NCI-H345 (cell line): ENCODE data around the gene DIP2B.
"Not testable (repeated sequence)": the region's sequence is repeated elsewhere in the genome, so short reads cannot be mapped to it uniquely, and the experiment has no call there.

Experiments
- DNase-seq: peaks from one replicate; lab custom pipeline; 2025; lab: John Stamatoyannopoulos, UW

Gene DIP2B, protein sequence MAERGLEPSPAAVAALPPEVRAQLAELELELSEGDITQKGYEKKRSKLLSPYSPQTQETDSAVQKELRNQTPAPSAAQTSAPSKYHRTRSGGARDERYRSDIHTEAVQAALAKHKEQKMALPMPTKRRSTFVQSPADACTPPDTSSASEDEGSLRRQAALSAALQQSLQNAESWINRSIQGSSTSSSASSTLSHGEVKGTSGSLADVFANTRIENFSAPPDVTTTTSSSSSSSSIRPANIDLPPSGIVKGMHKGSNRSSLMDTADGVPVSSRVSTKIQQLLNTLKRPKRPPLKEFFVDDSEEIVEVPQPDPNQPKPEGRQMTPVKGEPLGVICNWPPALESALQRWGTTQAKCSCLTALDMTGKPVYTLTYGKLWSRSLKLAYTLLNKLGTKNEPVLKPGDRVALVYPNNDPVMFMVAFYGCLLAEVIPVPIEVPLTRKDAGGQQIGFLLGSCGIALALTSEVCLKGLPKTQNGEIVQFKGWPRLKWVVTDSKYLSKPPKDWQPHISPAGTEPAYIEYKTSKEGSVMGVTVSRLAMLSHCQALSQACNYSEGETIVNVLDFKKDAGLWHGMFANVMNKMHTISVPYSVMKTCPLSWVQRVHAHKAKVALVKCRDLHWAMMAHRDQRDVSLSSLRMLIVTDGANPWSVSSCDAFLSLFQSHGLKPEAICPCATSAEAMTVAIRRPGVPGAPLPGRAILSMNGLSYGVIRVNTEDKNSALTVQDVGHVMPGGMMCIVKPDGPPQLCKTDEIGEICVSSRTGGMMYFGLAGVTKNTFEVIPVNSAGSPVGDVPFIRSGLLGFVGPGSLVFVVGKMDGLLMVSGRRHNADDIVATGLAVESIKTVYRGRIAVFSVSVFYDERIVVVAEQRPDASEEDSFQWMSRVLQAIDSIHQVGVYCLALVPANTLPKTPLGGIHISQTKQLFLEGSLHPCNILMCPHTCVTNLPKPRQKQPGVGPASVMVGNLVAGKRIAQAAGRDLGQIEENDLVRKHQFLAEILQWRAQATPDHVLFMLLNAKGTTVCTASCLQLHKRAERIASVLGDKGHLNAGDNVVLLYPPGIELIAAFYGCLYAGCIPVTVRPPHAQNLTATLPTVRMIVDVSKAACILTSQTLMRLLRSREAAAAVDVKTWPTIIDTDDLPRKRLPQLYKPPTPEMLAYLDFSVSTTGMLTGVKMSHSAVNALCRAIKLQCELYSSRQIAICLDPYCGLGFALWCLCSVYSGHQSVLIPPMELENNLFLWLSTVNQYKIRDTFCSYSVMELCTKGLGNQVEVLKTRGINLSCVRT (N-terminal part only)

DNA sequence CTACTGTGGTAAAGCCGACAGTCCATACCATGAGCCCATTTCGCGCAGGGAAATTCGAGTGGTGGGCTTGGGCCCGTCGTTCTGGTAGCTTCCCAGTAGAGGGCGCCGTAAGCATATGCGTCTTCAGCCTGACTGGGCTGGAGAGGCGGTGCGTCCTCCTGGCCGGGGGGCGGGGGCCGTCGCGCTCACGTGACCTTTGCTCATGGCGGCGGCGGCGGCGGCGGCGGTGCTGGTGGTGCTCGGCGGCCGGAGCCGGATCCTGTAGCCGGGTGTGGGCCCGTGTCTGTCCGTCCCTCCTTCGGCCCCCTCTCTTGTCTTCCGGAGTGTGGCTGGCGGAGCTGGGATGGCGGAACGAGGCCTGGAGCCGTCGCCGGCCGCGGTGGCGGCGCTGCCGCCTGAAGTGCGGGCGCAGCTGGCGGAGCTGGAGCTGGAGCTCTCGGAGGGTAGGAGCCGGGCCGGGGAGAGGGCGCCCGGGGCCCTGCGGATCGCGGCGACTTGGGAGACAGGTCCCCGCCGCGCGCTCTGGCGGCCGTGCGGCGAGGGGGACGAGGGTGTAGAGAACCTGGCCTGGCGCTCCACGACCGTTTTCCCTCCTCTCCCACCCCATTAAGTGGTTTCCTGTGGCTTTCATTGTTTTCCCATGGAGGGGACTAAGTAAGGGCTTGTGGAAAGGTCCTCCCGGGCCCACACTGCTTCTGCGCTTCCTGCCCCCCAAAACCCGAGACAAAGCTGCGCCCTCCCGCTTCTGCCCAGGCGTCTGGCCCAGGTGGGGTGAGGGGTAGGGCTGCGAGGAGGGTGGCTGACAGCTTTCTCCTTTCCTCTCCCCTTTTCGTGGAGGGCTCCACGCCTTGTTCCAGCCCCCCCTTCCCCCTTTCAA, at the start of gene DIP2B:
Gene DIP2B (plus strand): TSS at position 188 of the 877 bp plus-strand sequence. CDS start 156 bp downstream, at position 344.
- peak; percentile 67 for DNase-seq

DNA sequence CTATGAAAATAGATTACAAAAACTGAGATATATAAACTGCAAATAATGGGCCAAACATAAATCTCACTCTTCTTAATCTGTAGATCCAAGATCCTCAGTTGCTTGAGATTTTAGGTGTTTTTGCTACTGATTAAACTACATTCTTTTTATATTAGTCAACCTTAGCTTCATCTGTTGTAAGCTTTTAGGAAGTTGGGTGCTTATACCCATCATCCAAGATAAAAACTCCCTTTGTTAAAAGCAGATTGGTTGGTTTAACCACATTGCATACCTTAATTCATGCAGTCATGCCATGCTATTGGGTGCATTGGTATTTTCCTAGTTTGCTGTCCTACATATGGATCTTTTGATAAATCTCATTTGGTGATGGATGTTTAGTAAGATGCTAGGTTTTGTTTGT, 46.2 kb upstream of the DIP2B start:
- DNase-seq: no peak

DNA sequence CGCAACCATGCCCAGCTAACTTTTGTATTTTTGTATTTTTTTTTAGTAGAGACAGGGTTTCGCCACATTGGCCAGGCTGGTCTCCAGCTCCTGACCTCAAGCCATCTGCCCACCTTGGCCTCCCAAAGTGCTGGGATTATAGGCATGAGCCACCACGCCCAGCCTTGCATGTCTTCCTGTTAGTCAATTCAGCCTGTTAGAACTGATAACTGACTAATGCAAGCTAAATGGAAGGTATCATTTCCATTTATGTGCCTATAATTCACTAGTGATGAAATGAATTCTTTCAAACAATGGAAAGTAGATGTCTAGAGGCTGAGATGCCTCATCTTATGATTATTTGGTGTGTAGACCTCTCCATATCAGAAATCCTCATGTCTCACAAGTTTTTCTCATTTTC, 37.3 kb upstream of the DIP2B start:
- no peak for DNase-seq

DNA sequence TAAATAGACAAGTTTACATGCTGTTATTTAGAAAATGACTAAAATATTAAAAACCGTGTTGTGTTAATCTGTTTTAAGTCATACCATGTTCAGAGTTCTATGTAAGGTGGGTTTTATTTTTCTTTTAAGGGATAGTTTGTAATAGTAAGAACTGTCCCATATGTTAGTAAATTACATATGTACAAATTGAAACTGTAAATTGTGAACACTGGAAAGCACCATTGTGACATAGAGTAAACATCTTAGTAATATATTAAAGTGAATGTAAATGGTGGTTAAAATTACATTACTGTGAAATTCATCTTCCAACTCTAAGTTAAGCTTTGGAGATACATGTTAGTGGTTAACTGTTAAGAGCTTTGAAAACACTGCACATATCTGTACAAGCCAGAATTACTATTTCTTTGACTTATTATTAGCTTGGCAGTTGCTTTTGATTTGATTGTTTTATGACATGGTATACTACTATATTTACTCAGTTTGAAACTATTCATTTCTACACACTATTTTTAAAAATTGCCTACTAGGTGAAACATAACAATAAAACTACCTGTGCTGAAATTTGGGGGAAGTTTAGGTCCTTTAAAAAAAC, 27.4 kb upstream of the DIP2B start:
- DNase-seq: no peak

DNA sequence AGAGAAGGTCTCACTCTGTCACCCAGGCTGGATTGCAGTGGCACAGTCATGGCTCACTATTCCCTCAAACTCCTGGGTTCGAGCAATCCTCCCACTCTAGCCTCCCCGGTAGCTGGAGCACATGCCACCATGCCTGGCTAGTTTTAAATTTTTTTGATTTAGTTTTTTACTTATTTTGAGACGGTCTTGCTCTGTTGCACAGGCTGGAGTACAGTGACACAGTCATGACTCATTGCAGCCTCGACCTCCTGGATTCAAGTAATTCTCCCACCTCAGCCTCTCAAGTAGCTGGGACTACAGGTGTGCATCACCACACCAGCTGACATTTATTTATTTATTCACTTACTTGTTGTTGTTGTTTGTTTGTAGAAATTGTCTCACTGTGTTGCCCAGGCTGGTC, 22.2 kb upstream of the DIP2B start:
- DNase-seq: no peak

DNA sequence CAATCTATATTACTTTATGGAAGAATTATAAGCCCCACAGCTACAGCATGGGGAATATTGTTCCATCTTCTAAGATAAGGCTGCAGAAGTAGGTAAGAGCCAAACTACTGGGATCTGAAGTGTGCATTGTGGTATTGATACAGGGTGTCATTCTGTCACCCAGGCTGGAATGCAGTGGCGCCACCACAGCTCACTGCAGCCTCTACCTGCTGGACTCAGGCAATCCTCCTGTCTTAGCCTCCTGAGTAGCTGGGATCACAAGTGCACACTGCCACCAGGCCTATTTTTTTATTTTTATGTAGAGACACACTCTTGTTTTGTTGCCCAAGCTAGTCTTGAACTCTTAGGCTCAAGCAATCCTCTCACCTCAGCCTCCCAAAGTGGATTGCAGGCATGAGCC, 21.3 kb upstream of the DIP2B start:
- DNase-seq: no peak

DNA sequence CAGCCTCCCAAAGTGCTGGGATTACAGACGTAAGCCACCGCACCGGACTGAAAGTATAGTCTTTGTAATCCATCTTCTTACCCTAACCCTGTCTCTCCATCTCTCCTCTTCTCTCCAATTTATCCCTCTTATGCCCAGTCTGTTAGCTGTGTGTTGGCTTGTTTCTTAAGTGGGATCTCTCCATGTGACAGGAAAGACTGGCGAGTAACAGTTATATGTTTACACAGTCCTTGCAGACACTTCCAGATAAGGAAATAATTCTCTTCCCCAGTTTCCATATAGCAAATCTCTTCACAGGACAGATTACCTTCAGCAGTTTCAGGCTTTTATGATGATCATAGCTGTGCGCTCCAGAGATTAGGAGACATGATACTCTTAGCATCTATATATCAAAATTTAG, 16.0 kb upstream of the DIP2B start:
- DNase-seq: no peak

DNA sequence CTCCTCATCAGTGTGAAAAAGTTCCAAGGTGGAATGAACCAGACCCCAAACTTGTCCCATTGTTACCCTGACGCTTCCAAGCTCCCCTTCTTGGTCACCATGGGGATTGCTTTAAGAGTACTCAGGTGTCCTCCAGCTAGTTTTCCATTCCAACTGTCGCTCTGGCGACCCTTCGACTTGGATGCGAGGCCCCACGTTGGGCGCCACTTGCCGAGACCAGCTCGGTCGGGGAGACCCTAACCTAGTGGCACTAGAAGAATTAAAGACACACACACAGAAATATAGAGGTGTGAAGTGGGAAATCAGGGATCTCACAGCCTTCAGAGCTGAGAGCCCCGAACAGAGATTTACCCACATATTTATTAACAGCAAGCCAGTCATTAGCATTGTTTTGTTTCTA, 6.7 kb upstream of the DIP2B start:
- not testable (repeated sequence) for DNase-seq

DNA sequence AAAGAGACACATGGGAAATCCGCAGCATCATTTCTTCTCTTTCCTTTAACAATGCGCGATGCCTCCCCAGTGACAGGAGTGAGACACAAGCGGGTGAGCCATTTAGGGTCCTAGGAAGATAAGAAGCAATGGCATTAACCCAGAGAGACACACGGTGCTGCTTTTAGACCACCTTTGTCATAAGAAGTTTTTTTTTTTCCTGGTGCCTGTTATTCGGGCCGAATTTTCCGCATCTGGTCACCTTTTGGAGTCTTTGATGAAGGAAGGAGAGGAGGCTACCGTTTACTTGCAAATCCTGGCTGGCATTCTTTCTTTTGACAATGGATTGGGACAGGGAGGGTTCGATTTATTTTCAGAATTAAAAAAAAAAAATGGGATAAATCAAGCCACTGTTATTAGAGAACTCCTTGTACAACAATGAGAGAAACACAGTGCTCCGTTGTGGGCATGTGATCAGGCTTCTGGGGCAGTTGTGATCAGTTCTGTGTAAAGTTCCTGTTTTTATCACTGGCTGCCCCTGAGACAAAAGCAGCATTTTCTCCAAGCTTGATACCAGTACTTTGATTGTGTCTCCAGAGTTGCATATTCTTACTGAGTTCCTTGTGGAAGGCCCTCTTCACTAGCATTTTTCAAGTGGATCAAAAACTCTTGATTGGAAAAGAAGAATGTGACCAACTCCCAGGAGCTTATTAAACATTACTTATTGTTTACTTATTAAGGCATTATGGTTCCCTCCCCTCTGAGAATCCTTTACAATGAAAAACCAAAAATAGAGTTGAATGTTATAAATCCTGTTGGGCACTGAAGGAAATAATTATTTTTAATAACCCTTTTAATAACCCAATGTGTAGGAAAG, 1.1 kb downstream of the DIP2B start:
- no peak for DNase-seq

DNA sequence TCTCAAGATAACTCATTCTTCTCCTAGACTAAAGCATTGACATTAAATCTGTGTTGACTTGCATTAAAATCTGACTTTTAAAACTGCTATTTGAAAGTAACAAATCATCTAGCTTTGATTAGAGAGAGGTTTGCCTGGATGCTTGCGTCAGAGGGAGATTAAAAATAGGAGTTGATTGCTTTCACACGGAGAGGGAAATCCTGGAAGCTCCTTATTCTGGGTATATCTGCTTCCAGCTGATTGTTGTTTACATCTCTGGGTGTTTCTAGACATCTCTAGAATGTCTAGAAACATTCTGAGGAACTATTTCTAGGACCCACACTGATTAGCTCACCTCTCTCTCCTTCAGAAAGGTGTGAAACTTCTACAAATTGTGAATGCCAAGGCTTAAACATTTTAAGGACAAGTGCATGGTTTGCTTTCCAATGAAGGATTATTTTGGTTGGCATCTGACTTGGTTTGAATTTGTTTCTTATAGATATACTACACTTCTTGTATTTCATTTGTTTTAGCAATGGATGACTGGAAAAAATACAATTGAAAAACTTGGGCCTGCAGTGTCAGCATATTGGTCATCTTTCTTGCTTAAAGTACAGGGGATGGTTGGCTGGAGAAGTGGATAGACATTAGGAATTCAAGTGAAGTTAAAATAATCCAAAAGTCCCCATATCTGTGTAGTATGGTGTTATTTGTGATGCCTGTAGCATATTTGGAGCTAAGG, 2.1 kb downstream of the DIP2B start:
- no peak for DNase-seq

DNA sequence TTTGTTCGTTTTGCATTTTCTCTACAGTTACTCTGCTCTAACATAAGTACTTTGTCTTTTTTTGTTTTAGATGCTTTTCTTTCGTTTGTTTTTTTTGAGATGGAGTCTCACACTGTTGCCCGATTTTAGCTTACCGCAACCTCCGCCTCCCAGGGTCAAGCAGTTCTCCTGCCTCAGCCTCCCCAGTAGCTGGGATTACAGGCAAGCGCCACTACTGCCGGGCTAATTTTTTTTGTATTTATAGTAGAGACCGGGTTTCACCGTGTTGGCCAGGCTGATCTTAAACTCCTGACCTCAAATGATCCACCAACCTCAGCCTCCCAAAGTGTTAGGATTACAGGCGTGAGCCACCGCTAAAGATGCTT, 2.7 kb downstream of the DIP2B start:
- DNase-seq: no peak

DNA sequence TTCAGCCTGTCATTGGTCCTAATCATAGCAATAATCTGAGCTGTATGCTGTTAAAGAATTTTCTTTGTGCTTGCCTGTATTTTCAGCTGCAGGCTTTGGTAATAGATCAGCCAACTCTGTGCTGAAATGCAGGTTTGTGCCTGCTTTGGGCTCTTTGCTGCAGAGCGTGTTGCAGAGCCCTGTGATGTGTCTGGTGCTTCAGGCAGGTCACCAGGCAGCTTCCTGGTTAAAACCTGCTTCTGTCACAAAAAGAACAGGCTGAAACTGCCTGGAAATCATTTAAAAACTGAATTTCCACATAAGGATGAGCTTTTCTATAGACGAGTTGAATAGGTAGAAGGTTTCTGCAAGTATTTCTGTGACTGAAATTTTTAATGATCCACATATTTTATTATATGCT, 3.1 kb downstream of the DIP2B start:
- DNase-seq: no peak

DNA sequence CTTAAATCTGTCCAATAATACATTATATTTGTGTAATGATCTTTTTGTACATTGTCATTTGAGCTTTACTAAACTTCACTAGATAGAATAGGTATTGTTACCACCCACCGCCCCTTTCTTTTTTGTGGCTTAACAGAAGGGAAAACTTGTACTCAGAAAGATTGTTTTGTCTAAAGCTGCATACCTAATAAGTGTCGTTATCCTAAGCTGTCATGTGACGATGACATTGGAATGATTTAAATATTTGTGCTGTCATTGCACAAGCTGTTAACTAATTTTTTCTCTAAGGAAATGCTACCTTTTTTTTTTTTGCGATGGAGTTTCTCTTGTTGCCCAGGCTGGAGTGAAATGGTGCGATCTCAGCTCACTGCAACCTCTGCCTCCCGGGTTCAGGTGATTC, 3.6 kb downstream of the DIP2B start:
- DNase-seq: no peak

DNA sequence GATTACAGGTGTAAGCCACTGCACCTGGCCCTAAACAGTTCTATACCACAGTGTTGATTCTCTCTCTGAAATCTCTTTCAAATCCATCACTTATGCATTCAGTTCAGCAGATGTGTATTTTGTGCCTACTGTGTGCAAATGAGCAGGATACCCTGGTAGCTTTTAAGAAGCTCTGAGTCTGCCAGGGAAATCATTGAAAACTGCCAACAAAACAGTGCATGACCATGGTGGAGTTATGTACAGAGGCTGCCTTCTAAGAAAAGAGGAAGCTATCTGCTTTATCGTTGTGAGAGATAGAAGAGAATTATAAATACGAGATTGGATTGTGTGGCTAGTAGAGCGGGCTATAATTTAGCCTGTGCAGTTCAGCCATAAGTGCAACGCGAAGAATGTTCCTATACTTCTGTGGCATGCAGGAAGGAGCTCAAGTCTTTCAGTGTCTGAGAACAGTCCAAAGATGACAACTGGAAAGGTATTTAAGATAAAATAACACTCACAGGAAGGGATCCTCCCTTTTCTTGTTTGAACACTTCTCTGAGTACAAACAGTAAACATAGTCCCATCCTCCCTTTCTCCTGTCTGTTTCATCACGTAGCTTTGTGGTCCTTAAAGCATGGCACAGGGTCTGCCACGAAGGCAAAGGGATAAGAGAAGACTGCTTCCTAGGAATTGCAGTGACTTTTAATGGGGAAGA, 4.3 kb downstream of the DIP2B start:
- no peak for DNase-seq

DNA sequence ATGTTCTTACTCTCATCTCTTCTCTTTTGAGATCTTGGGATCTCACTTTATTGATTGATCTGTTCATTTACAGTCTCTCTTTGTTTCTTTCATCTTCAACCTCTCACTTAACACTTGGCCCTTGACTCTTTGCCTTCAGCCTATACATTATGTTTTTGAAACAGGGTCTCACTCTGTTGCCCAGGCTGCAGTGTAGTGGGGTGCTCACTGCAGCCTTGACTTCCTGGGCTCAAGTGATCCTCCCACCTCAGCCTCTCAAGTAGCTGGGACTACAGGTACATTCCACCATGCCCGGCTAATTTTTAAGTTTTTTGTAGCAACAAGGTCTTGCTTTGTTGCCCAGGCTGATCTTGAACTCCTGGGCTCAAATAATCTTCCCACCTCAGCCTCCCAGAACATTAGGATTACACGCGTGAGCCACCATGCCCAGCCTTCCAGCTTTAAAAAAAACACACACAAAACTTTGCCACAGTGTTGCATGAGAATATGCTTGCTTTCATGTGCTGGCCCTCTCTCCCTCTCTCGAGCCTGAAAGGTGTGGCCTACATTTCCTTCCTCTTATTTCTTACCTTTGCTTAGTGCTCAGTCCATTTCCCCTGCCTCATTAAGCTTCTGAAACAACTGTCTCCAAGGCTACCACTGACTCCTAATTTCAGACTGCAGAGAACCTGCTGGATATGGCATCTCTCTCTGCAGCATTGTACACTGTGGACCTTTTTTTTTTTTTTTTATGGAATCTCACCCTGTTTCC, 9.9 kb downstream of the DIP2B start:
- DNase-seq: no peak

DNA sequence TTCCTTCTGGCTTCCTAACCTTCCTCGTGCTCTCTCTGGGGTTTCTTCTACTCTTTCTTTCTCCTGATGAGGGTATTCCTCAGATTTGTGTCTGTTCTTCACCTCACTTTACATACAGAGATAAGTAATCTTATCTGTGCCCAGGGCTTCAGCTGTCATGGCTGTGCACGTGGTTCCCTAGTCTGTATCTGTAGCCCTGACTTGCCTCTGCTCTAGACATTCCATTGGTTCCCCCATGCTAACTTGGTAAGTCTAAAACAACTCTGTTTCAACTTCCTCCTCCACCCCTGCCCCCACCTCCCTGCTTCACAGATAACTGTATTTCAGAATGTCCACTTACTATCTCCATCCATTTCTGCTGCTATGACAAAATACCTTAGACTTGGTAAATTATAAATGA, 10.8 kb downstream of the DIP2B start:
- no peak for DNase-seq

DNA sequence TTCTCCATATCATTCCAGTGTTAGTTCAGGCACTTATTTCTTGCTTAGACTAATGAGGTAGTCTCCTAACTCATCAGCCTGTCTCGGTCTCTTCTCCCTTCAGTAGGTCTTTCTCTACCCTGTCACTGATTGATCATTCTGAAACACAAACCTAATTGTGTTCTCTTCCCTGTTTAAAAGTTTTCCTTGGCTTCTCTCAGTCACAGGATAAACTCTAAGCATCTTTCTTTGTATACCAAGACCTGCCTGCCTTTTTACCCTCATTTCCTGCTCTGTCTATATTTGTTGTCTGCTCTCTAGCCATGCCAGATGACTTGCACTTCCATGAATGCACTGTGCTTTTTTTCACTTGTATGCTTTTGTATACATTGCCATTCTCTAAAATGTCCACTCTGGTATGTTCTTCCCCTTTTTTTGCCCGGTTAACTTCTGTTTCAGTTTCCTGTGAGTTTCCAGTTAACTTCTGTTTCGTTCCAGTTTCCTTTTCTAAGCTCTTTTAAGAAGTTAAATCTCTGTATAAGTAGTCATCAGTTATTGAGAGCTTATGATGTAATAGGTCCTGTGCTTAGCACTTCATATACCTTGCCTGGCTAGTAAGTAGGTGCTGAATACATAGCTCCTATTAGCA, 12.8 kb downstream of the DIP2B start:
- DNase-seq: no peak

DNA sequence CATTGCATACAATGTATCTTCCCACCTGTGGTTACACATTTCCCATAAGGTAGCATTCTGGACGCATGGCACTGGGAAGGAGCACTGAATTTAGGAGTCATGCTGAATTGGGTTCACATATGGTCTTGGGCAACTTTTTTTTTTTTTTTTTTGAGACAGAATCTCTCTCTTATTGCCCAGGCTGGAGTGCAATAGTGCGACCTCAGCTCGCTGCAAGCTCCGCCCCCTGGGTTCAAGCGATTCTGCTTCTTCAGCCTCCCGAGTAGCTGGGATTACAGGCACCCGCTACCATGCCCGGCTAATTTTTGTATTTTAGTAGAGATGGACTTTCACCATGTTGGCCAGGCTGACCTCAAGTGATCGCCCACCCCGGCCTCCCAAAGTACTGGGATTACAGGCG, 13.3 kb downstream of the DIP2B start:
- DNase-seq: no peak
